GM21447 (cell line): ENCODE data around the gene L2HGDH.

ENCODE experiments used
- ATAC-seq: cut with Tn5 transposase; IDR thresholded peaks from one replicate; pipeline ENCODE4 v1.9.1; 2021; ENCODE audit not compliant: unreplicated experiment

The L2HGDH gene

DNA sequence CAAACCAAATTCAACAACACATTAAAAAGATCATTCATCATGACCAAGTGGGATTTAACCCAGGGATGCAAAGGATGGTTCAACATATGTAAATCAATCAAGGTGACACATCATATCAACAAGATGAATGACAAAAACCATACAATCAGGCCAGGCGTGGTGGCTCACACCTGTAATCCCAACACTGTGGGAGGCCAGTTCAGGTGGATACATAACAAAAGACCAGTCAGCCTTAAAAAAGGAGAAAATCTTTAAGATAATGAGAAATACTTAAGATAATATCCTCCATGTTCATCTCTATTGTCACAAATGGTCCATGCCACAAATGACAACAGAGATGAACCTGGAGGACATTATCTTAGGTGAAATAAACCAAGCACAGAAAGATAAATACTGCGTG is 12.4 kb downstream of the L2HGDH start:
- no peak for ATAC-seq

DNA sequence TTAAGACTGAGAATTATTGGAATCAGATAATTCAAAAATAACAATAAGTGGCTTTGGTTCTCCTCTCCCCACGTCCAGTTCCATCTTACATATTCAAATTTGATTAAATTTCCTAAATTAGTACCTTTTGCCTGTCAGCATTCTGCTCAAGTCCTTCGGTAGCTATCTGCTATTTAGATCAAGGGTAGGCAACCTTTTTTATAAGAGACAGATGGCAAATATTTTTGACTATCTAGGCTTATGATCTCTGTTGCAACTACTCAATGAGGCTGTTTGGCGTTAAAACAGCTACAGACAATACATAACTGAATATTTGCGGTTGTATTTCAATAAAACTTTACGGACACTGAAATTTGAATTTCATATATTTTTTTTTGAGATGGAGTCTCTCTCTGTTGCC is 21.7 kb downstream of the L2HGDH start:
- no peak for ATAC-seq

DNA sequence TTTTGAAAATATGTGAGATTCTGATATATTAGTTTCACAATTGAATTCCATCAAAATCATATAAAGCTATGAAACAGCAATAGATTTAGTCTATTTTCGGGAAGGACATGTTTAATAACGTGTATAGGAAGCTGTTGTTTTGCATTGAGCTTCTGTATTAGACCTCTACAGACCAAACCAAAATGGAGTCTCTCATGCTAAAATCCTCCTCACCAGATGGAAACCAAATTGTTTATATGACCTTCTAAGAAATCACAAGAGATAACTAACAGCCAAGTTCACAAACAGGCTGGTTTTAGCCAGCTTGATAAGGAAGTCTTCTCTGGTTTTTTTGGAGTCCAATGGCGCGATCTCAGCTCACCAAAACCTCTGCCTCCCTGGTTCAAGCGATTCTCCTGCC is 23.9 kb downstream of the L2HGDH start:
- ATAC-seq: no peak

DNA sequence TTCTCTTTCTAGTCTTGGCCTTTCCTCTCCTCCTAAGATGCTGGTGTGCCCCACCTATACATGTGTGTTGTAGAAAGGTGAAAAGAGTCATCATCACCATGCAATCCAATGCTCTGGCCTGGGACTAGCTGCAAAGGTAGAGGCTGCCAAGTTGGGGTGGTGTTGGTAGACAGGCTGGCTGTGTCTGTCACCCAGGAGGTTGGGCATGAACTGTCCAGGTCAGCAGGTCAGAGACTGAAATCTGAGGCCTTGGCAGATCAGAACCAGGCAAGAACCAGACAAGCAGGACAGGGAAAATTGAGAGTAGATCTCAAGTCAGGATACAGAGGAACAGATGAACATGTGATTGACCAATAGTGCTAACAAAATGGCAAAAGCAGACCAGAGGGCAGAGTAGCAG is 26.2 kb downstream of the L2HGDH start:
- ATAC-seq: no peak

DNA sequence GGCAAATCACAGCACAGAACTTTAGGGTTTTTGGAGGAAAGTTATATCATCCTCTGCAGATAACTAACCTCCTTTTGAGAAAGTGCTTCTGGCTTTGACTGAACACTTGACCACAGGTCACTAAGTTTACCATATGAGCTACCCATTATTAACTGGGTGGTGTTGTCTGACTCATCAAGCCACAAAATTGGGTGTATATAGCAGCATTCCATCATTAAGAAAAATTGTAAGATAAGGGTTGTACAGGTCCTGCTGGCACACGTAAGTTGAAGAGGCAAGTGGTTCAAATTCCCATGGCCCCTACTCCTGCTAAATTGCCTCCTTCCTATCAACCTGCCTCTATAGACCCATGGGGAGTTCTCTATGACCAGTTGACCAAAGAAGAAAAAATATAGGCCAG is 39.5 kb downstream of the L2HGDH start:
- no peak for ATAC-seq

DNA sequence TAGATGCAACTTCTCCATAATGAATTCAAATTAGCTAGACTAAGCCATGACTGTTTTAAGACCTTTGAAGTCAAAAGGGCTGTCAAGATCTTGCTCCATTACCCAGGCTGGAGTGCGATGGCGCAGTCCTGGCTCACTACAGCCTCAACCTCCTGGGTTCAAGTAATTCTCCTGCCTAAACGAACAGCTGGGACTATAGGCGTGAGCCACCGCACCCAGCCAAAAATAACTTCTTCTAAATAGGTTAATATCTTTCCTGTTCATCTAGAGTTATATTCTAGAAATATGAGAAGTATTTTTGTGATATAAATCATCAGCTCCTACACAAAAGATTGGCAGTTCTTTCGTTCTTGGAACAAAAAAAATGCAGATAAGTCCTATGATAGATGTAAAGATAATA is 41.1 kb downstream of the L2HGDH start:
- no peak for ATAC-seq

DNA sequence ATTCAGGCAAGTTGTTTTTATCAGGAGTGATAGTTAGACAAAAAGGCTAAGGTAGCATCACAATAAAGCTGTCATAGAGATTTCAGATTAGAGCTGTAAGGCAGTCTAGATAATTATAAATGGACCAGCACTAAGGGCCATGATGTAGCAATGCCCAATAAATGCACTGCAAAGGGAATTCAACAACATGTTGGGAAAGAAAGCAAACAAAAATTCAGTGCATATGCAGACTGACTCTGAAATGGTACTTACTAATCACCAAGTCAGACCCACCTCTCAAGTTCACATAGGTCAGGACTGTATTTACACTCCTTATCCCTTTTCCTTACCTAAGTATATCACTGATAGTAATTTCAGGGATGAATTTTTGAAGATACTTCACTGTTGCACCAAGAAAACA is 47.0 kb downstream of the L2HGDH start:
- ATAC-seq: no peak

DNA sequence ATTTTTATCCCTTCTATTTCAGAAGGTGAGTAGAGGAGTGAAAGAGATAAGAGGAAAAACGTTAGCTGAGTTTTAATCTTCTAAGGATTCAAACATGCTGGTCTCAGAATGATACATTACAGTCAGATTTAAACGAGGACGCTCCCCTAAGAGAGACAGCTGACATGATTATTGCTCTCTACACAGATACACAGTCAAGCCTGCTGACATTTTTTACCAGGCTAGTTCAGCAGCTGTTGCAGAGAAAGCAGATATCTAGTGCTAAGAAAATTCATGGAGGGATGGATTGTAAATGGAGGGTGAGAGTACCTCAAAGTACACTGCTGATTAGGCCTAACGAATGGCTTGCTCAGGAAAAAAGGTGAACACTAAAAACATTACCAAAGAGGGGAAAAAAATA is 48.7 kb downstream of the L2HGDH start:
- no peak for ATAC-seq

DNA sequence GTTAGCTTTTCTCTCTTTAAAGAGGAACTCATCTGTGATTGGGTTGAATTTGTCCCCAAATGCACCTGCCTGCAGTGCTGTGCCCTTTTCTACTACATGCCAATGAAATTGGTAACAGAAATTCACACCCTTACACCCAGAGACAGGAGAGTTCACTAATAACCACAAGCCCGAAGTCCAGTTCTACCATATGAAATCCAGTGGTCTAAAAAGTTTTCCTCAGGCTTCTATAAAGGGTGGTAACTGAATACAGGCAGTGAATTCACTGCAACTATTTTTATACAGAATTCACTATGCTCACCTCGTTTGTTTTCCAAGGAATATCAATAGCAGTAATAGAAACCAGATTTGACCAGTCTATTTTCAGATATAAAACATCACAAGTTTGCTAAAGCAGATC is 49.2 kb downstream of the L2HGDH start:
- ATAC-seq: no peak

DNA sequence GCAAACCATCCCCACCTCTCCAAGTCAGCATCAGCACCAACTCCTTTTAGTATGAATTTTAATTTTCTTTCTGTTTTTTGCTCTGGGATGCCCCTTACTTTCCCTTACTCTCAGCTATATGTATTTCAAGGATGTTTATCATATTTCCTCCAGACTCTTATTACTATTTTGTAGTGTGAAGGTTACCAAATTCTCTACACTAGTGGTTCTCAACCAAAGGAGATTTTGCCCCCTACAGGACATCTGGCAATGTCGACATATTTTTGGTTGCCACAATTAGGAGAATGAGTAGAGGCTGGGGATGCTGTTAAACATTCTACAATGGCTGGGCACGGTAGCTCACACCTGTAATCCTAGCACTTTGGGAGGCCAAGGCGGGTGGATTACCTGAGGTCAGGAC is 51.5 kb downstream of the L2HGDH start:
- no peak for ATAC-seq

DNA sequence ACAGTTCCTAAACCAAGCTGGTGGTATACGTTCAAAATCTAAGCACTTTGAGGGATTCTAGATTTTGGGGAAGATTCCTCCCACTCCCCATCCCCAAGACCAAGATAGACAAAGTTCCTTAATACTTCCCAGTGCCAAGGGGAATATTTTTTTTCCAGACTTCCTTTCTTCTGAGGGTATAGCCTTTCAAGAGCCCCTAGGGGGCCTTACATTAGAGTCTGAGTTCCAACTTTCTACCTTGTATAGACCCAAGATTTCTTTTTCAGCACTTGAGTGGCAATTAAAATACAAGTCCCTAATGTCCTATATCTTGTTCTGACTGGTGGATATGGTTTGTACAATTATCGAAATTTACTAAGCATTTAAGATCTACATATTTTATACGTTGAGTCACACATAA is 52.0 kb downstream of the L2HGDH start:
- no peak for ATAC-seq

DNA sequence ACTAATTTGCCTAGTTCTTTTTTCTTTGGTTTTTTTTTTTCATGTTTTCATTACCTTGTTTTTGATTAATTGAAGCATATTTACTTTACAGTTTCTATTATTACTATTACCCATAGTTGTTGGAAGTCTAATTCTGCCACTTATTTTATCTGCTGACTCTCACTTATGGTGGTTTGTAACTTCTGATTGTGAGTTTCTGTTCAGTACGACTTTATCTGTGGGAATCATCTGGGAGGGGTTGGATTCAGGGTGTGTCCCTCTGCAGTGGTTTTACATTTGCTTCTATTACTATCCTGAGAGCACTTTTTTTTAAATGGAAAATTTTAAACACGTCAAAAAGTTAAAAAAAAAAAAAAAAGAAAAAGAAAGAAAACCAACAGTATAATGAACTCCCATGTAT is 54.3 kb downstream of the L2HGDH start:
- no peak for ATAC-seq

DNA sequence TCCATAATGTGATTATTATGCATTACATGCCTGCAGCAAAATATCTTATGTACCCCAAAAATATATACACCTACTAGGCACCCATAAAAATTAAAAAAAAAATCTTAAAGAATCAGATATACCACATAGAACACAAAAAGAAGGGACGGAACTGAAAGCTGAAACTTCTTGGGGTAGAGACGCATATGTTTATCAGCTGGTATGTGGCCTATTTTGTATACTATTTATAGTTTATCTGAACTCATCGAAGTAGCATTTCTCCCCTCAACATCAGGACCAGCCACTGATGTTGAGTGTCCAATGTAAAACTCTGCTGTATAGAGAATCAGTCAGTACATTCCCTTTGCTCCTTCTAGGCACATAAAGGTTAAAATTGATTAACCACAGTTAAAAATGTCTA is 57.8 kb downstream of the L2HGDH start:
- ATAC-seq: no peak

DNA sequence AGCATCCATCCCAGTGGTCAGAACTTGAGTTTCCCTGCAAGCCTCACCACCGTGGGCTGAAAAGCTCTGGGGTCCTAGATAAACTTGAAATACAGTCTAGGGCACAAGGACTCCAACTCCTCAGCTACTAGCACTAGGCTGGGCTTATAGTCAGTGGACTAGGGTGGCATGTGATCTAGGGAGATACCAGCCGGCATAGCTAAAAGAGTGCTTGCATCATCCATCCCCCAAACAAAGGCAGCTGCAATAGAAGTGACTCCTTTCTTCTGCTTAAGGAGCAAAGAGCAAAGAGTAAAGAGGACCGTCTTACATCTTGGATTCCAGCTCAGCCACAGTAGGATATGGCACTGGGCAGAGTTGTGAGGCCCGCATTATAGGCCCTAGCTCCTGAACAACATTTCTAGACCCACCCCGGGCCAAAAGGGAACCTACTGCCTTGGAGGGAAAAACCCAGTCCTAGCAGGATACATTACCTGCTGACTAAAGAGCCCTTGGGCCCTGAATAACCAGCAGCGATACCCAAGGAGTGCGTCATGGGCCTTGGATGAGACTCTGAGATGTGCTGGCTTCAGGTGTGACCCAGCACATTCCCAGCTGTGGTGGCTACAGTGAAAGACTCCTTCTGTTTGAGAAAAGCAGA is 62.8 kb downstream of the L2HGDH start:
- no peak for ATAC-seq

DNA sequence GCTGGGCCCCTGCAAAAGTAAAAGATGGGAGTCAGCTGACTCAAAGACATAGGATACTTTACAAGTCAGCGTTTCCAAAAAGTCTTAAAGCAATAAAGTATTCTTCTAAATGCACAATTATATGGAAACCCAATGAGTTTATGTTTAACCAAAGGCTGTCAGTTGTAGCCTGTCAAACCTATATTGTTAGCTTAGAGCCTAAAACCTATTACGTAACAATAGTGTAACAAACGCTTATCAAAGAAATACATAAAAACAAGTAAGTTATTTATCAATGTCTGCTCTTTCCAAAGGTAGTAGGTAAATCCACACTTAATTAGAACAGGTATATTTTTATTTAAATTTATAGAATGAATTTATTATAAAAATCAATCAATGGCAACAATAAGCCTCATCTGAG is 64.8 kb downstream of the L2HGDH start:
- ATAC-seq: no peak

DNA sequence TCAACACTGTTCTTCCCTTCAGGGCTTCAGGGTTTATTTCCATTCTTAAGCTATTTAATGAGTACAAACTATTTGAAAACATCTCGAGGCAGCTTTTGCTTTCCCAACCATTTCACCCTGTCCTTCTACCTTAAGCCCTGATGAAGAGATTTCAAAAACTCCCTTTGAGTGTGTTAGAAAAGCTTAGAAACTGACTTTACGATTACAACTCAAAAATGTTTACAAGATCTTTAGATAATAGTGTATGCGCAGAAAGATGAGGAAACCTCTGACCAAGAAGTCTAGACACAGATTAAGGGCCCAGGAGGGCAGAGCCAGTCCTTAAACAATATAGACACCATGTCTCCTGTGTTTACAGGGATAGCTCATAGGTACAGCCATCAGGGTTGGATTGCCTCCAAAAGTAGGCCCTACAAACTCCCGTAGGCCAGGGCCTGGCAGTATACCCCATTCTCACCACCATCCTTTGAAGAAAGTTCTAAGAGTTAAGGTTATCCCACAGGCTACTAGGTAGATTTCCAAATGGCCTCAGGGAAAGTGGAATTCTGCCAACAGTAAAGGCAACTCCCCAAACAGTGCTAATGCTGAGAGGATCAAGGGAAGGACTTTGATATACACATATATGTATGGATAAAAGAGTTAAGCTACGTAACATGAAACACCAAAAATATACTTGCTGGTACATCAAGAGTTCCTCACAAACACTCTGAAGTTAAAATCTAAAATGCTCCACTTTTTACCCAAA is 69.3 kb downstream of the L2HGDH start:
- no peak for ATAC-seq

DNA sequence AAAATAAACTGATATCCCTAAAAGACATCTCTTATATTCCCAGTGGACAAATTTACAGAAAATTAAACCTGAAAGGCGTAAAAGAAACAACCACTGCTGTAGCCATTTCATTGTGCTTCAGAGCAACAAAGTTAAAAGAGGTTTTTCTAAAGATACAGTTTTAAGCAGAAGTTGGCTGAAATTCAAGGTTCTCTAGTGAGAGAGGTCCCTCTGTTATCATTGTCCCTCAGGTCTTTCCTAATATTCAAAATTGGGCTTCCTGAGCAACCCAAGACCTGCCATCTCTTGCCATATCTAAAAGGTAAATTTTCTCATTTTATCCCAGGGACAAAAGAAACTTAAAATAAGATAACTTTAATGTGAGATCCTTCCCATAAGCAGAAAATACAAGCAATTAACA is 69.9 kb downstream of the L2HGDH start:
- no peak for ATAC-seq

DNA sequence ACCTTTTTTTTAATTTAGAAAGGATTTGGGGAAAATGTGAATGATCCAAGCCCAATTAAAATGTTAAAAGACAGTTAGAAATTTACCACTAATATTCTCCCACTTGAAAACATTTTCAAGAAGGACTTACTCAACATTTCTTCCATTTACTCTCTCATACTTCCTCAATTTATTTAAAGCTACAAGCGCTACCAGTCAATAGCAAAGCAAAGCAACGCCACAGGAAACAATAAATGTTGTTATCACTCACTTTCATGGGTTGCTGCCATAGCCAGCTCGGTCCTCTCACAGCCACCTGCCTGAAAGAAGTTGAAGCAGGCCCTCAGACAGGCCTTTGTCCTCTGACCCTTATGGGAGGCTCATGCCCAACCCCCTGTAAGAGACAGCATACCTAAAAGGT is 74.6 kb downstream of the L2HGDH start:
- no peak for ATAC-seq

DNA sequence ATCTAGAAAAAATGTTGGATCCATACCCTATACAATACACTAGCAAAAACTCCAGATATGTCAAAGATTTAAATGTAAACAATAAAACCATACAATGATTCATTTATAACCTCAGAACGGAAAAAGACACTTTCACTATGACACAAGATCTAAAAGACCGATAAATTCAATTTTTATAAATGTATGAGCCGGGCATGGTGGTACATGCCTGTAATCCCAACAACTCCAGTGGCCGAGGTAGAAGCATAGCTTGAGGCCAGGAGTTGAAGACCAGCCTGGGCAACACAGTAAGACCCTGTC is 78.1 kb downstream of the L2HGDH start:
- no peak for ATAC-seq

DNA sequence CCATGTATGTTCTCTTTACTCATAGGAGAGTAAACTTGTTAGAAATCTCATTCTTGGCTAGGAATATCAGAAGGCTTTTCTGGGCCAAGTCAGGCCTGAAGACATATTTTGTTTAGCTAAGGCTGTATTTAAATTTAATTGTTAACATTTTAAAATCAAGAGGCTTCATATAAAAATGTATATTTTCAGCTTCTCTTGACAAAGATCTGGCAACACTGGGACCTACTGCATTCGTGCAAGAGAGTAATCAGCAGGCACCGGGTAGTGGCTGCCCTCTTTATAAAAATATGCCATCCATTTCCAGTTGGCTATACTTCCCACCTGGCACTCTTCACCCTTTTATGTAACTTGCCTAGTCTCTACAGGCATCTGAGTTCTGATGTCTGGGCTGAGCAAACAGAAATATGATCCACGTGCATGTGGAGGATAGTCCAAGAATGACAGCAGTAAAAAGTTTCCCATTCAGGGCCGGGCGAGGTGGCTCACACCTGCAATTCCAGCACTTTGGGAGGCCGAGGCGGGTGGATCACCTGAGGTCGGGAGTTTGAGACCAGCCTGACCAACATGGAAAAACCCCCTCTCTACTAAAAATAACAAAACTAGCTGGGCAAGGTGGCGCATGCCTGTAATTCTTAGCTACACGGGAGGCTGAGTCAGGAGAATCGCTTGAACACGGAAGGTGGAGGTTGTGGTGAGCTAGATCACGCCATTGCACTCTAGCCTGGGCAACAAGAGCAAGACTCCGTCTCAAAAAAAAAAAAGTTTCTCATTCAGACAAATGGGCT is 78.7 kb downstream of the L2HGDH start:
- ATAC-seq: no peak

DNA sequence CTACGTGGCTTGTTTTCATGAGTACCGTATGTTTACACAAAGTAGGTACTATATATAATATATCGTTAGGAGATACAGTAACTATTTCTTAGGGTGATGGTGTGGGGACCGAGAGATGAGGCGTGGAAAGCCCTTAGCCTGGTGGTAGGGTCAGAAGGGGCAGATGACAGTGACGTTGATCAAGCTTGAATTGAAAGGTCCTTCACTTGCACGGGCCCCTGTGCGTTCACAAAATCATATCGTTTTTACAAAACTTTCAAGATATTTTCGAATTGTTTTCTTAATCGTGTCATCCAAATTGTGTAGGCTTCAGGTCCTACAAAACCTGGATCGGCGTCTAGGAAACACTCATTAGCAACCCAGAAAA is 79.8 kb downstream of the L2HGDH start:
- no peak for ATAC-seq

DNA sequence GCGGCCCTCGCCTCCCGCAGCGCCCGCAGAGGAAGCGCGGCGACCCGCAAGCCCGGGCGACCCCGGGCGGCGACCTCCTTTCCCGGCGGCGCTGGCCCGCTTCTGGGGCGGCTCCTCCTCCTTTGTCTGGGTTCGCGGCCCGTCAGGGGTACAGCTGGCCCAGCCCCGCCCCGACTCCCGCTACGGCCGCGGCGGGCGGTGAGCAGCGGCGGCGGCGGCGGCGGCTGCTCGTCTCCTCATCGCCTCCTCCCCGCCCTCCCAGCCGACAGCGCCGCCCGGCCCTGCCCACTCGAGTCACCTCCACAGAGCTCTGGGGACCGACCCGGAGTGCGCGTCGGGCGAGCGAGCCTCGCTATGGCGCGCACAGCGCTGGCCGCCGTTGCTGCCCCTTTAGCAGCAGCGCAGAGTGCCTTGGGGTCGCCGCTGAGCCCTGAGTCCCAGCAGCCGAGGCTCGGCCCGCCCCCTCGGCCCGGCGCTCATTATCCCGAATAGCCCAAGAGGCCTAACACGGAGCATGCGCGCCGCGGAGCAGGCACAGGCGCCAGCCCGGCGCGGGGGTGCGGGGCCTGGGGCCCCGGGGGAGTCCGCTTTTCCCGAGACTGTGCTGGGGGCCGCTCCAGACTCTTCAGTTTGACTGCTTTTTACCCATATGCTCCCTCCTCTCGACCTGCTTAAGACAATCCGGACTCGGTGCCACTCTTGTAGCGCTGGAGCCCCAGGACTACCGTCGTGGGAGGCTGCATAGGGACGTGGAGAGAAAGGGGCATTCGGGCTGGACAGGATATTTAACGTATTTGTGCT is 80.4 kb downstream of the L2HGDH start, which contains the start of gene SOS2:
Gene SOS2 (minus strand): TSS at position 104 of the 801 bp plus-strand sequence. CDS start 295 bp downstream, outside the sequence.
- peak; percentile 78 for ATAC-seq
